ENCODE data around the gene GRIK1. TPM values are rescaled to one million over a fixed set of nuclear protein-coding genes. Genes with fewer than 3 reads are reported as not detected.

The GRIK1 gene
- total RNA-seq, 1 experiment from 2014 or later: not detected

DNA sequence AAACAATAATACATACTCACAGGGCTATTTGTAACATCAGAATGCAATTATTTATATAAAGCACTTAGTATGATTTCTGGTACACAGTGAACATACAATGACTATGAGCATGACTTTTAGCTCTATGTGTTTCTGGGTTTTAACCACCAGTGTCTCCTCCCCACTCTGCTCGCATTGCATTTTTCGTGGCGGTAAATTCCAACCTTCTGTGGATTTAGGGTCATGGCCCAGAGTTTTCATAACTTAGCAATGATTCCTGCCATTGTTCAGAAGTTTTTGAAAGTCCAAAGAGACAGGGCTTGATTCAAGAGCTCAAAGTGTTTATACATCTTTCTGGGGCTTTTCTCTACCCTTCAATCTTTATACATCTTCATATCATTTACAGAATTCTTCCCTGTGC, 449.8 kb downstream of the GRIK1 start:
- no peak for DNase-seq (ENCODE audit: low read depth)

GRCh38 chr21:29487154-29487553, 452.6 kb downstream of the GRIK1 start:
- no peak for DNase-seq (ENCODE audit: low read depth)

Other genes starting within 250 kb of the GRIK1 start
- not detected in 2 replicates for gene CLDN17, start 226.8 kb upstream of the GRIK1 start, total RNA-seq (2014; rRNA removed; shearing (Covaris generic))